ENCODE results near the gene COL27A1.

COL27A1 gene

GRCh38 chr9:114149765-114150340 is 5.5 kb upstream of the COL27A1 start:
- DNase-seq = no peak

GRCh38 chr9:114150608-114151007 is 4.7 kb upstream of the COL27A1 start:
- DNase-seq = no peak
- no peak for TF ChIP-seq GATA1 (IDR thresholded peaks at IDR 0.05; ENCODE audit: low read depth, low read length)
- no peak for TF ChIP-seq POLR2A (IDR thresholded peaks at IDR 0.05; ENCODE audit: low read length)

More at GRCh38 chr9:114149765-114150340, 5.5 kb upstream of the COL27A1 start:
- TF ChIP-seq POLR2A (IDR thresholded peaks at IDR 0.05; ENCODE audit: low read length) (no peak), GATA1 (IDR thresholded peaks at IDR 0.05; ENCODE audit: low read depth, low read length) (no peak)

GRCh38 chr9:114151426-114151956 is 3.8 kb upstream of the COL27A1 start:
- no peak for TF ChIP-seq POLR2A (IDR thresholded peaks at IDR 0.05; ENCODE audit: low read length)
- no peak for TF ChIP-seq GATA1 (IDR thresholded peaks at IDR 0.05; ENCODE audit: low read depth, low read length)
- DNase-seq = no peak

GRCh38 chr9:114153761-114154599 is 1.4 kb upstream of the COL27A1 start:
- no peak for TF ChIP-seq GATA1 (IDR thresholded peaks at IDR 0.05; ENCODE audit: low read depth, low read length)
- TF ChIP-seq POLR2A (IDR thresholded peaks at IDR 0.05; ENCODE audit: low read length) = no peak
- DNase-seq = no peak

- DNase-seq = no peak
- no peak for TF ChIP-seq POLR2A (IDR thresholded peaks at IDR 0.05; ENCODE audit: low read length)
- TF ChIP-seq GATA1 (IDR thresholded peaks at IDR 0.05; ENCODE audit: low read depth, low read length) = no peak
Observed at GRCh38 chr9:114154600-114155102, 686 bp upstream of the COL27A1 start.

- TF ChIP-seq GATA1 (IDR thresholded peaks at IDR 0.05; ENCODE audit: low read depth, low read length) (no peak), POLR2A (IDR thresholded peaks at IDR 0.05; ENCODE audit: low read length) (no peak)
- DNase-seq = no peak
Observed at GRCh38 chr9:114155995-114156656, 789 bp downstream of the COL27A1 start.

- no peak for DNase-seq
- TF ChIP-seq GATA1 (IDR thresholded peaks at IDR 0.05; ENCODE audit: low read depth, low read length) (no peak), POLR2A (IDR thresholded peaks at IDR 0.05; ENCODE audit: low read length) (no peak)
Observed at GRCh38 chr9:114156657-114157421, 1.5 kb downstream of the COL27A1 start.

- DNase-seq = no peak
- TF ChIP-seq GATA1 (IDR thresholded peaks at IDR 0.05; ENCODE audit: low read depth, low read length) (no peak), POLR2A (IDR thresholded peaks at IDR 0.05; ENCODE audit: low read length) (no peak)
Observed at GRCh38 chr9:114157516-114158176, 2.3 kb downstream of the COL27A1 start.

GRCh38 chr9:114158482-114159130 is 3.3 kb downstream of the COL27A1 start:
- TF ChIP-seq GATA1 (IDR thresholded peaks at IDR 0.05; ENCODE audit: low read depth, low read length) (no peak), POLR2A (IDR thresholded peaks at IDR 0.05; ENCODE audit: low read length) (no peak)
- no peak for DNase-seq

- no peak for TF ChIP-seq POLR2A (IDR thresholded peaks at IDR 0.05; ENCODE audit: low read length)
- no peak for TF ChIP-seq GATA1 (IDR thresholded peaks at IDR 0.05; ENCODE audit: low read depth, low read length)
Observed at GRCh38 chr9:114159691-114160090, 4.4 kb downstream of the COL27A1 start.

GRCh38 chr9:114161513-114161912 is 6.2 kb downstream of the COL27A1 start:
- peak in 1 of 2 experiments; percentile 9 for DNase-seq
- TF ChIP-seq GATA1 (IDR thresholded peaks at IDR 0.05; ENCODE audit: low read depth, low read length) (no peak), POLR2A (IDR thresholded peaks at IDR 0.05; ENCODE audit: low read length) (no peak)

More at GRCh38 chr9:114159691-114160090, 4.4 kb downstream of the COL27A1 start:
- DNase-seq = no peak

GRCh38 chr9:114163517-114163951 is 8.2 kb downstream of the COL27A1 start:
- DNase-seq = no peak
- TF ChIP-seq POLR2A (IDR thresholded peaks at IDR 0.05; ENCODE audit: low read length) (no peak), GATA1 (IDR thresholded peaks at IDR 0.05; ENCODE audit: low read depth, low read length) (no peak)

Measured in erythroblast (primary cell).